HG02840 (cell line): Measurements from ENCODE around the gene MED12.
A peak's percentile ranks its signal among the peaks of the same experiment; 100 is the strongest.

Experiments used
- ATAC-seq: cut with Tn5 transposase; IDR thresholded peaks from one replicate; pipeline ENCODE4 v1.9.1; 2021; ENCODE audit warnings: mild to moderate bottlenecking, moderate library complexity, moderate number of reproducible peaks; ENCODE audit not compliant: unreplicated experiment, low FRiP score

MED12 gene

DNA sequence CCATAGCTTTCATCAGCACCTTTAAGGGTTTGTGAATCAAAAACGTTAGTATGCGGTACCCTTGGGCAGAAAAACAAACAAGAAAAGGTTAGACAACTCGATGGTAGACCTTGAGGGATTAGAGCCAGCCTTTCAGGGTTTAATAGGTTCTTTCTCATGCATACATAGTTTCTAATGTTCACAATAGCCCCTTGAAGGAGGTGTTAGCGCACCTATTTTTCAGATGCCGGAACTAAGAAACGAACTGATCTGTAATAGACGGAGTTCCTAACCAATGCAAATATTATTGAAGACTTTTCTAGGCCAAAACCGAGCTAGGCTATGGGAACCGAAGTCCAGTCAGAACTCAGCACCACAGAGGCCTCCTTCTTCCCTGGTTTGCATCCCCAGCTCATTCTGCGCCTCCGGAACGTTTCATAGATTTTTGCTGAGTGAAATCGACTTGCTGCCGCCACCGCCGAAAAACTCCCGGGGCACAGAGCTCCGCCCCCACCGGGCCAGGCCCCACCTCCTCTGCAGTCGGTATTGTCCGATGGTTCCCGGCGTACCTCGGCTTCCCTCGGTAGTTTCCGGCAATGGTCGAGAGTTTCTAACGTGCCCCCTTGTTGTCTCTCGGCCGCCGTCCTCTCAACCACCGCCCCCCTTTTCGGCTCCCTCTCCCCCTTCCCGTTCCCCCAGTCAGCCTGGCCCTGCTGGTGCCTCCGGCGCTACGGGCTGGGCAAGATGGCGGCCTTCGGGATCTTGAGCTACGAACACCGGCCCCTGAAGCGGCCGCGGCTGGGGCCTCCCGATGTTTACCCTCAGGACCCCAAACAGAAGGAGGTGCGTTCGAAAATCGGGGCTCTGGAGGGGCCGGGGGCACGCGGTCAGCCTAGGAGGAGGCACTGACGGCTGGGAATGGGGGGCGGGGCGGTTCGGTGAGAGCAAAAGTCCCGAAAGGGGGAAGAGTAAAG lies at the start of gene MED12:
Gene MED12 (plus strand): TSS at position 565 of the 953 bp plus-strand sequence. CDS start 159 bp downstream, at position 724.
- ATAC-seq: peak; percentile 85

DNA sequence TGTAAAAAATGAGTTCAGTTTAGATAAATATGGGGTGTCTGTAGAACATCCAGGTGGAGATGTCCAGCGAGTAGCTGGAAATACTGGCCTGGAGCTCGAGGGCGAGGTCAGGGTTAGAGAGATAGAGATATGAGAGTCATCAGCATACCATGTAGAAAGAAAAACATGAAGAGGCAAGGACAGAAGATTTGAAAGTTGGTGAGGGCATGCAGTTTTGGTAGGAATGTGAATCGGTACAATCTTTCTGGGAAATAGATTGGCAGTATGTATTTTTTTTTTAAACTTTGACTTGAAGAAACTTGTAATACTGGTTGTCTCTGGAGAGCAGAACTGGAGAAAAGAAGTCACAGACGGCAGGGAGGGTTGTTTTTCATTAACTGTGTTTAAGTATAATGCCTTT lies 47.9 kb upstream of the MED12 start:
- ATAC-seq: no peak

DNA sequence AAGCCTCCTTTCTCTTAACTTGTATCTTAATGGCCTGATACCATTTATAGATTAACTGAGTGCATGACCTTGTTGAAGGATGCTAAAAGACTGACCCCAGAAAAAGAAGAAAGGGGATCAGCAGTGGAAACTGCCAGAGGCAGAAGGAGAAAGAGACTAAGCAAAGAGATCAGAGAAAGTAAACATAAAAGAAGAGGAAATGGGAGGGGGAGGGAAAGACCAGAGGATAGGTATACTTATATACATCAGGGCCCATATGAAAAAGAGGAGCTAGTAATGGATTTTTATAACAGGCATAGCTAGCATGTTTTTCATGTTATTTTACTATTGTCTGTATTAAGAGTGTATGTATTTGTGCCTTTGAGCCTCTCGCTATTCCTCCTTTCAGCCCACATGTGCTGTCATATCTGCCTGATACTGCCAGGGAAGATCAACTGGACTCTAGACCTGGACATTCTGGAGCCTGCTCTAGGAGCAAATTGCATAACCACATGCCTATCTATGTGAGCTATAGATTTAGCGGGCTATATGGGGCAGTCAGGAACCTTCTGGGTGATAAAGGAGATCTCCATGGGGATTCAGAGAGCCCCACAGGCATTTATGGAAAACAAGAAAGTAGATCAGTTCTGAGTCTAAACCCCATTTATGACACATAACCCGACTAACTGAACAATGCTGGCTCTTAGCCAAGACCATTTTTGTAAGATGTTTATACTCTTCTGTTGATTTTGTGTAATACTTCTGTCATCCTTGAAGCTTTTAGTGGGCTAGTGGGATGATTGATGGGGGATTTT lies 36.9 kb upstream of the MED12 start:
- ATAC-seq: no peak

DNA sequence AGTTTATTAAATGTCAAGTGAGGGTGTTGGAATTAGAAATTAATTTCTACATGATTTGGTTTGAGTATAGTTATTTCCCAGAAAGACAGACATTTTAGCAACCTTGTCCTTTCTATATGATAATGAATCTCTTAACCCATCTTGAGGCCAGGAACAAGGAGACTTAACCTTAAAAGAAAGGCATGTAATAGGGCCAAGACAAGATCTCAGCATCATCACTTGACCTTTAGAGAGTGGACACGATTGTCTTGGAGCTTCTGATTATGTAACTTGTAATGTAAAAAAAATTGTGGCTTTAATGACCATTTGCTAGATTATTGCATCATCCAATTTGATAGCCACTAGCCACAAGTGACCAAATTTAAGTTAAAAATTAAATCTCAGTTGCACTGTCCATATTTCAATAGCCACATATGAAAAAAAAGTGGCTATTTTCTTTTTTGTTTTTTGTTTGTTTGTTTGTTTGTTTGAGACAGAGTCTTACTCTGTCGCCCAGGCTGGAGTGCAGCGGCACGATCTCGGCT lies 36.2 kb upstream of the MED12 start:
- no peak for ATAC-seq

DNA sequence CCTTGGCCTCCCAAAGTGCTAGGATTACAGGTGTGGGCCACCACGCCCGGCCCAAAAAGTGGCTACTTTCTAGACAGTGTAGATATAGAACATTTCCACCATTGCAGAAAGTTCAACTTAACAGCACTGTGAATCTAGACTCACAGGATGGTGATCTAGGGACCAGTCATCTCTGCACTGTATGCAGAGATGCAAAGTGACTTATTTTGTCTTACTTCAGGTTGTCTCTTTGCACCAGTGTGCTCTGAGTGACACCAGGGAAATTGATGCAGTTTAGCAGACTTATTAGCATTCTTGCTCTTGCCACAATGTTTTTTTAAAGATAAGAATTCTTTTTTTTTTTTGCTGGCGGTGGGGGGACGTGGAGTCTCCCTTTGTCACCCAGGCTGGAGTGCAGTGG lies 35.6 kb upstream of the MED12 start:
- no peak for ATAC-seq

DNA sequence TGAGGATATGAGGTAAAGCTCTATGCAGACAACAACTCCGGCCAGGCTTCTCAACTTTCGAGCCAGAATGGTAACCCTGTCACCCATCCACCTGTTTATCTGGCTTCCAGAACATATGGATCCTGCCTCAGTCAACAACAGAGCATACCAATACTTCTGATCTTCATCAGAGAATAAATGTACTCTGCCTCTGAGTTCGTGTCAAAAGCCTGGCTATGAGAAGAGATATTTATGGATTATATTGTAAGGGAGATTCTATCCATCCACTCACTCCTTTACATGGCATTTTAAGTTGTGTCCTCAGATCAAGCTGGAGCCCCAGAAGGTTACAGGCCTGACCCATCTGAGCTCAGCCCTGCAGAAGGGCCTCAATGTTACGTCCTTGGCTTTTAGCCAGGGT lies 32.5 kb upstream of the MED12 start:
- ATAC-seq: no peak

DNA sequence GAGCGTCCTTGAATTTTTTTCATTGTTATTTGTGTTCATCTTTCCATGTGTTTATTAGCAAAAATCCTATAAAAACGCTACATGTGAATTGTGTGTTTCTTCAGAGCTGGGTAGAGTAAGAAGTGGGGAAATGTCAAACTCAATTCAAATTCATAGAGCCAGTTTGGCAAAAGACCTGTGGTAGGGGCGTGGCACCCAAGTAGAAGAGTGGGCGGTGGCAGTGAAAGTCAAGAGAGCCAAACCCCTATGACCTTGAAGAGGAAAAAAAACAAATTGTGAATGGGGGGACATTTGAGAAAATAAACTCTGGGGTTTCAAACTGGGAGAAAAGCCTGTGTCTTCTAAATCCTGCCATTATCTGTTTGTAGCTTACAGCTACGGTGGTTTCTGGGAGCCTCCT lies 27.1 kb upstream of the MED12 start:
- no peak for ATAC-seq

DNA sequence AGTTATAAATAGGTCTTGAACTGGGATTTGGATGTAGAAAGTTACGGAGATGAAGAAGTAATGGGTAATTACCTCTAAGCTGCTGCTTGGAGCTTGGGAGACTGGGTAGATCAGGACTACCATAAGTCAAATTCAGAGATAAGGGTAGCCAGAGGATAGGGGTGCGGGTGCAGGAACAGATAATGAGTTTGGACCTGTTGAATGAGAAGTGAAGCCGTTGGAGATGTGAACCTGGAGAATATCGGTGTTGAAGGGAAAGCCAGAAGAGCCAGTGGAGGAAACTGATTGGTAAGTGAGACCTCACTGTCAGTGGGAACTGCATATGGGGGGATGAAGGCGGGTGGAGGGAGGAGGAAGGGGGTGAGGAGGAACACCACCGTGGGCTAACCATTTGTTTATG lies 23.4 kb upstream of the MED12 start:
- no peak for ATAC-seq

DNA sequence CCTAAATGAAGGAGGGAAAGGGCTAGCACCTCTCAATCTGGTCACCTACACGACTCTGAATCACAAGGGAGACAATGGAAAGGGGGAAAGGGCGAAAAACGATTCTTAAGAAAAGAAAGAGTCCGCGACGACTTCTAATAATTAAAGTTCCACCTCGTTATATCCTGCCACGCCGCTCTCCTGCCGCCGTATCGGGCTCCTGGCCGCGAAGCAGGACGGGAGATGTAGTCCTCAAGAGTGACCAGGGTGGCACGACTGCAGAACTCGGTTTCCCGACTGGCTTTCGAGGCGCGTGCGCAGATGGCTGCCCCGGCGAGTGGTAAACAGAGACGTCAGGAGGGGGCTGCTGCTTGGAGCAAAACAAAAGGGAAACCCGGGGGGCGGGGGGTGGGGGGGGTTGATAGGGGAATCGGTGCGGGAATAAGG lies 22.8 kb upstream of the MED12 start, which contains the start of gene FOXO4:
Gene FOXO4 (plus strand): TSS at position 297 of the 426 bp plus-strand sequence. CDS start 678 bp downstream, outside the sequence.
- peak; percentile 90 for ATAC-seq

DNA sequence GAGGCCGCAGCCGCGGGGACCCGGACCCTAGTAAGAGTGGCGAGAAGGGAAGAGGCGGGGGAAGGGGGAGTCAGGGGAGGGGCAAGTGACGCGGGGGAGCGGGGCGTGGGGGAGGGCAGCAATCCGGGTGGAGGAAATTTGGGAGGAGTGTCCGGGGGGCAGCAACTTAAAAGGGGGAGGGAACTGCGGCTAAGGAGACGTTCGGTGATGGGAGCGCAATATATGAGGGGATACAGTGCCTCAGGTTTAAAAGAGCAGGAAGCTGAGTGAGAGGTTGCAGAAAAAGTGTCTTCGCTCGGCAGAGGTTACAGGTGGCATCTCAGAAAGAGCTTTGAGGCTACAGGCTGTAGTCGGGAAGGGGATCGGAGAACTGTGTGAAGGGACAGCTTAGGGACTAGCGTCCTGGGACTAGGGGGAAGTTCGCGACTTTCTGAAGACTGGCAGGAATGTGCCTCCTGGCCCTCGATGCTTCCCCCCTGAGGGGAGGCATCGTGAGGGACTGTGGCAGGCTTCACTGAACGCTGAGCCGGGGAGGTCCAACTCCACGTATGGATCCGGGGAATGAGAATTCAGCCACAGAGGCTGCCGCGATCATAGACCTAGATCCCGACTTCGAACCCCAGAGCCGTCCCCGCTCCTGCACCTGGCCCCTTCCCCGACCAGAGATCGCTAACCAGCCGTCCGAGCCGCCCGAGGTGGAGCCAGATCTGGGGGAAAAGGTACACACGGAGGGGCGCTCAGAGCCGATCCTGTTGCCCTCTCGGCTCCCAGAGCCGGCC lies 22.2 kb upstream of the MED12 start:
- ATAC-seq: no peak

DNA sequence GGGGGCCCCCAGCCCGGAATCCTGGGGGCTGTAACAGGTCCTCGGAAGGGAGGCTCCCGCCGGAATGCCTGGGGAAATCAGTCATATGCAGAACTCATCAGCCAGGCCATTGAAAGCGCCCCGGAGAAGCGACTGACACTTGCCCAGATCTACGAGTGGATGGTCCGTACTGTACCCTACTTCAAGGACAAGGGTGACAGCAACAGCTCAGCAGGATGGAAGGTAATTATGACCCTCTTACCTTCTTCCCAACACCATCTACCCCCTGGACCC lies 21.7 kb upstream of the MED12 start:
- ATAC-seq: no peak

DNA sequence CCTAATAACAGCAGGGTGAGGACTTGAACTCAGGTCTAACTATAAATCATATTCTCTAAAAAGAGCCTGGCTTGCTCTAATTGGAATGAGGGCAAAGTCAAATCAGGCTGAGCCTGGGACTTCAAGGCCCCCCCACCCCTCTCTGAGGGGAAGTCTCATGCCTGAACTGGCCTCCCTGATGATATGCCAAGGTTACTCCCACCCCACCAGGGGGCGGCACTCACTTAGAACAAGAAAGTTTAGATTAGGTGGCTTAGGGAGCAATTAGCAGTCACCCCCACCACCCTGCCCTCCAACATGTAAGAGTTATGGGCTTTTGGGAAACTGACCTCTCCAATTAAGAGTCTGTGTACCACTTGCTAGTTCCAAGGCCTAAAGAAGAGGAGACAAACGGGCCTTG lies 20.1 kb upstream of the MED12 start:
- ATAC-seq: no peak

DNA sequence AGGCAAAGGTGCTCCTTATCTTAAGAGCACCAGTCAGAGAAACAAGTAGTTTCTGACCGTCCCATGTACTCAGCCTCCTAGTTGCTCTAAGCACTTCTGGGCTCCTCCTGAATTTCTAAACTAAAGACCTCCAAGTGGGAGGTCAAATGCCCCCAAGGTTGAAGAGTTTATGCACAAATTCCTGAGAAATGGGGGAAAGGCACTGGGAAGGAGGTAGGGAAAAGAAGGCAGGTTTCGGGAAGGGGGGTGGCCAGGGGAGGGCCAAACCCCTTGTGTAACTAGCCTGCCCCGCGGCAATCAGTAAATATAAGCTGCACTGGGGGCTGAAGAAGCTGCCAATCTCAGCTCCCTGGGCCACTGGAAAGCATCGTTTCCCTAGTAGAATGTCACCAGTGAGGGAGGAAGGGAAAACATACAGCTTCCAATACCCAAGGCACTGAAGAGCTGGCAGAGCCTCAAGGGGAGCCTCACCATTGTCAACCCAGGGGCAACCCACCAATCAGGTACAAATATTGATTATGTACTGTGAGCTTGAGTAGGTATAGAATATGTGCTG lies 19.4 kb upstream of the MED12 start:
- ATAC-seq: no peak

DNA sequence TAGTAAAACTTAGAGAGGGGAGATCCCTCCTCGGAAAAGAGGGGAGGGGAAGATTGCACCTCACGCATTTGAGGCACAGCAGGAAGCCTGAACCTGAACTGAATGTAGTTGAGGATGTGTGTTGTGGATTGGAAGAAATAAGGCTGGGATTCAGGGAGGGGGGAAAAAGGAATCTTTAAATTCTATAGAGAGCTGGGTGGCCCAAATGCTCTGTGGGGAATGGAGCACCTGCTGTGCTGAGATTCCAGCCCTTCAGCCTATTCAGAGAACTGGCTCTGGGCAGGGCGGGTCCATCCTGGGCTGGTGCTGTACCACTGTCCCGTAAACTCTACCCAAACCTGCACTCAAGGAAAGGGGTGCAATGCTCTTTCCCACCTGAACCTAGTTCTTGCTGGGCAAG lies 18.7 kb upstream of the MED12 start:
- no peak for ATAC-seq

DNA sequence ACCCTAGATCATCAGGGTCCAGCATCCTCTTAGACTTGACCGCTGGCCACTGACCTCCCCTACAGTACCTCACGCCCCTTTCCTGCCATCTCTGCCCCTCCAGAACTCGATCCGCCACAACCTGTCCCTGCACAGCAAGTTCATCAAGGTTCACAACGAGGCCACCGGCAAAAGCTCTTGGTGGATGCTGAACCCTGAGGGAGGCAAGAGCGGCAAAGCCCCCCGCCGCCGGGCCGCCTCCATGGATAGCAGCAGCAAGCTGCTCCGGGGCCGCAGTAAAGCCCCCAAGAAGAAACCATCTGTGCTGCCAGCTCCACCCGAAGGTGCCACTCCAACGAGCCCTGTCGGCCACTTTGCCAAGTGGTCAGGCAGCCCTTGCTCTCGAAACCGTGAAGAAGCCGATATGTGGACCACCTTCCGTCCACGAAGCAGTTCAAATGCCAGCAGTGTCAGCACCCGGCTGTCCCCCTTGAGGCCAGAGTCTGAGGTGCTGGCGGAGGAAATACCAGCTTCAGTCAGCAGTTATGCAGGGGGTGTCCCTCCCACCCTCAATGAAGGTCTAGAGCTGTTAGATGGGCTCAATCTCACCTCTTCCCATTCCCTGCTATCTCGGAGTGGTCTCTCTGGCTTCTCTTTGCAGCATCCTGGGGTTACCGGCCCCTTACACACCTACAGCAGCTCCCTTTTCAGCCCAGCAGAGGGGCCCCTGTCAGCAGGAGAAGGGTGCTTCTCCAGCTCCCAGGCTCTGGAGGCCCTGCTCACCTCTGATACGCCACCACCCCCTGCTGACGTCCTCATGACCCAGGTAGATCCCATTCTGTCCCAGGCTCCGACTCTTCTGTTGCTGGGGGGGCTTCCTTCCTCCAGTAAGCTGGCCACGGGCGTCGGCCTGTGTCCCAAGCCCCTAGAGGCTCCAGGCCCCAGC lies 17.6 kb upstream of the MED12 start:
- ATAC-seq: no peak

DNA sequence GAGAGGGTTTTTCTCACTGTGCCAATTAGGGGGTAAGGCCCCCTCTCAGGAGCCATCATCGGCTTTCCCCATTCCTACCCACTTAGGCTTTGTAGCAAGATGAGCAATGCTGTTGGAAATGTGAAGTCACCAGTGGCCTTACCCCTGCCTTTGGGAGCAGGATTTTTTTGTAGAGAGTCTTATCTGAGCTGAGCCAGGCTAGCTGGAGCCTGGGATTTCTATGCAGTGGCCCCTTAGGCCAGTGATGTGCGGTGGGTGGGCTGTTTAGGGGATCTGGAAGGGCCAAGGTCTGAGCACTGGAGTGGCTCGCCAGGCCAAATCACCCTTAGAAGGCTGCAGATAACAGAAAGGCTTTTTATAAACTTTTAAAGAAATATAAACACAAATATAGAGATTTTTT lies 16.1 kb upstream of the MED12 start:
- no peak for ATAC-seq

DNA sequence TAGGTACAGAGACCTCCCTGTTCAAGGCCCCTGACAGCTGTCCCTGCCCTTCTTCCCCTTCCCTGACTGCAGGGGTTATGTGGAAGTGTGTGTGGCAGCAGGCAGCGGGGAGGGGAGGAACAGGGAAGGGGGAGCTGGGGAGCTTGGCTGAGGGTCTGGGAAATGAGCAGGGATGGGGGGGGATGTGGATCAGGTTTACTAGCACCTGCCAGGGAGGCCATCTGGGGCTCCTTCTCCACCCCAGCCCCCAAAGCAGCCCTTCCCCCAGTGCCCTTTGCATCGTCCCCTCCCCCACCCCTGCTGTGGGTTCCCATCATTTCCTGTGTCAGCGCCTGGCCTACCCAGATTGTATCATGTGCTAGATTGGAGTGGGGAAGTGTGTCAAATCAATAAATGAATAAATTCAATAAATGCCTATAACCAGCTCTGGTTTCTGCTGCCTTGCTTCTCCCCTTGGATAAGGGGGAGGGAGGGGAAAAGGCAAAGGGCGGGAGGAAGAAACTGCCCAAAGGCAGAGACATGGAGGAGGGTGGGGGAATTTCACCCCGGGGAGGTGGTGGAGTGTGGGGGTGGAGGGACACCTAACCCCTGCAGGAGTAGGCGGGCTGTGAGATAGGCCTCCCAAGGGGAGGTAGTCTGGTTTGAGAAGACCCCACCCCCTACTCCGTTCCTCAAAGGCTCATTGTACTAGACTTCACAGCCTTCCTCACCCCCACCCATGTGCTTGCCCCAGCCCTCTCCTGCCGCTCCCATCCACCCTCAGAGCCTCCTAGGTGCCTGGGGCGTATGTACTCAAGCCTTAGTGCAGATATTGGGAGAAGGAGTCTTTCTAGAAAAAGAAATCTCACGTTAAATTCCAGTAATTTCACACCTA lies 15.0 kb upstream of the MED12 start:
- ATAC-seq: no peak

DNA sequence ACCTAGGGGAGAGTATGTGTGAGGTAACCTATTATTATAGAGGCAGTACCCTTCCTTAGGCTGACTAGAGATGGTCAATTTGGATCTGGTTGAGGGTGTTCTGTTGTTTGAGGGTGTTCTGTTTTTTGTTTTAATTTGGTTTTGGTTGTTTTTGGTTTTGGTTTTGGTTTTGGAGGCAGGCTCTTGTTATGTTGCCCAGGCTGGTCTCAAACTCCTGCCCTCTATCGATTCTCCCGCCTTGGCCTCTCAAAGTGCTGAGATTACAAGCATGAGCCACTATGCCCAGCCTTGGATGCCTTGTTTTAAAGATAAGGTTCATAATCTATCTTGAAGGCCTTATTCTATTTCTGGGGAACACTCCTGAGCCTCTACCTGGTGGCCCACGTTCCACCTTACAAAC lies 12.8 kb upstream of the MED12 start:
- no peak for ATAC-seq
